Esophagus squamous epithelium (tissue), 5 donors: ENCODE results near the gene GLP2R. TPM values are rescaled to one million over a fixed set of nuclear protein-coding genes. Genes with fewer than 3 reads are reported as not detected.

ENCODE experiments used
- DNase-seq: peaks from one replicate; lab custom pipeline; 2025; lab: John Stamatoyannopoulos, UW
- H3K27ac ChIP-seq, 4 donors: fragments of 200-600 bp; sonication (generic); one replicate each; pipeline ENCODE4 v1.5.1; 2016 to 2019; ENCODE audit warnings: mild to moderate bottlenecking in 1 of 4
- H3K27me3 ChIP-seq, 4 donors: fragments of 200-600 bp; sonication (generic); 1 replicate in 3 of 4; 2 replicates in 1 of 4; pipeline versions ENCODE4 v1.5.1 to v1.6.0; 2017 to 2021; ENCODE audit warnings: antibody characterized with exemption in 1 of 4
- H3K36me3 ChIP-seq, 3 donors: fragments of 200-600 bp; sonication (generic); one replicate each; pipeline ENCODE4 v1.5.1; 2016 to 2019
- H3K4me1 ChIP-seq, 3 donors: fragments of 200-600 bp; sonication (generic); one replicate each; pipeline ENCODE4 v1.5.1; 2017 to 2019
- H3K4me3 ChIP-seq, 4 donors: fragments of 200-600 bp; sonication (generic); 1 replicate in 3 of 4; 2 replicates in 1 of 4; pipeline ENCODE4 v1.5.1; 2016 to 2019; ENCODE audit warnings: mild to moderate bottlenecking in 2 of 4, moderate library complexity in 1 of 4
- H3K9me3 ChIP-seq, 3 donors: fragments of 200-600 bp; sonication (generic); one replicate each; pipeline ENCODE4 v1.5.1; 2016 to 2019
- CTCF ChIP-seq, 6 experiments: fragments of 450-650 bp in 4 of 6; fragments of 200-600 bp in 2 of 6; sonication (generic) in 2 of 6; IDR thresholded peaks; one replicate each; pipeline ENCODE4 v1.5.1; 2016 to 2019; ENCODE audit warnings: antibody characterized with exemption in 6 of 6, mild to moderate bottlenecking in 4 of 6, moderate library complexity in 4 of 6
- POLR2A ChIP-seq, 4 donors: fragments of 450-650 bp; IDR thresholded peaks; one replicate each; pipeline ENCODE4 v1.6.1; 2017; ENCODE audit warnings: antibody characterized with exemption in 4 of 4, mild to moderate bottlenecking in 4 of 4, moderate library complexity in 3 of 4
- WGBS, 2 donors: methylation state at CpG; one replicate each; pipeline ENCODE4 v1.1.5; 2018; 5-methylcytosine and 5-hydroxymethylcytosine counted together
- intact Hi-C: fragments of 100-400 bp; cut with DNase I; formaldehyde crosslinking; loops from one replicate; pipeline ENCODE4 v1.15.0; 2022
- total RNA-seq, 4 donors: library from RNA; depleted of rRNA; stranded (reverse); fragments of >200 nt; gene quantifications; one replicate each; pipeline ENCODE4 v1.1.0, GENCODE V29; 2016
- donor health status: DM: yes; HTN: yes; CAD: no.

The GLP2R gene
- total RNA-seq, 4 donors from 2014 or later: 0.21 to 0.95 (median 0.31) TPM; not detected in 1

GRCh38 chr17:9817086-9817485 is 8.6 kb upstream of the GLP2R start:
- H3K4me1 ChIP-seq: no peaks in the 10 kb centered on the region
- H3K27ac ChIP-seq: no peak overlapping the region
- TF ChIP-seq CTCF (IDR thresholded peaks at IDR 0.05): no peak
- TF ChIP-seq POLR2A (IDR thresholded peaks at IDR 0.05): no peak
- intact Hi-C loops: no loop called here
- H3K4me3 ChIP-seq: no peak overlapping the region
- 44 to 53% methylated on average over 8 of the region's 8 CpGs for WGBS, 2 donors
- DNase-seq: no peak
- H3K9me3 ChIP-seq: no peaks in the 10 kb centered on the region
- H3K36me3 ChIP-seq: no peaks in the 10 kb centered on the region
- no peaks in the 10 kb centered on the region for H3K27me3 ChIP-seq

DNA sequence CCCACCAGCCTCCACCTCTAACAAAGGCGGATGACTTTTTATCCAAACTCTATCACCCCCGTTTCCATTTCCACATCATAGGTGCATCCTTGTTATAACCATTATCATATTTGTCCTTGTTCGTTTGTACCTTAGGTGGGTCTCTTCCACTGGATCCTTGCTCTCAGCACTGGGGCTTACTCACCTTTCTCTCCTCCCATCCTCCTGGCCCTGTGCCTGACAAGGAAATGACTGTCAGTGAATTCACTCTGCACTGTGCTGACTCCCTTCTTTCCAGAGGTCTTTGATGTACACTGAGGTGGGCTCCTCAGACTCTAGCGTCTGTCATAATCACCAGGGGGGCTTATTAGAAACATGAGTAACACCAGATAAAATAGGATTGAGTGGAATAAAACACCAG is 7.0 kb upstream of the GLP2R start:
- intact Hi-C loops: no loop called here
- Histone ChIP-seq H3K36me3 (no peaks in the 10 kb centered on the region), H3K9me3 (no peaks in the 10 kb centered on the region), H3K27me3 (no peaks in the 10 kb centered on the region), H3K4me3 (no peak overlapping the region), H3K4me1 (no peaks in the 10 kb centered on the region), H3K27ac (no peak overlapping the region)
- 55 to 70% methylated on average over 4 of the region's 4 CpGs for WGBS, 2 donors
- no peak for DNase-seq
- TF ChIP-seq CTCF (IDR thresholded peaks at IDR 0.05) (no peak), POLR2A (IDR thresholded peaks at IDR 0.05) (no peak)

DNA sequence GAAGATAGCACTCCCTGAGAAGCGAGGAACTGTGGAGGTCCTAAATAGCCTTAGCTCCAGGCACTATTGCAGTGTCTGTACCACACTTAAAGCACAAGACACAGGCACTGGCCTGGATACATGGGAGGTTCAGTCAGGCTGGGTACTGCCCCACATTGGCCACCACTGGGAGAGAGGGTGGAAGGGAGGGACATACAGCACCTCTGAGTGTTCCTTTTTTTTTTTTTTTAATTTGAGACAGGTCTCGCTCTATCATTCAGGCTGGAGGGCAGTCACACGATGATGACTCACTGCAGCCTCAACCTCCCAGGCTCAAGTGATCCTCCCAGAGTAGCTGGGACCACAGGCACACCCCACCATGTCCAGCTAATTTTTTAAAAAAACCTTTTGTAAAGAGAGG is 5.3 kb upstream of the GLP2R start:
- WGBS, 2 donors: 46 to 54% methylated on average over 3 of the region's 3 CpGs
- no peak for DNase-seq
- no peak overlapping the region for H3K4me3 ChIP-seq

DNA sequence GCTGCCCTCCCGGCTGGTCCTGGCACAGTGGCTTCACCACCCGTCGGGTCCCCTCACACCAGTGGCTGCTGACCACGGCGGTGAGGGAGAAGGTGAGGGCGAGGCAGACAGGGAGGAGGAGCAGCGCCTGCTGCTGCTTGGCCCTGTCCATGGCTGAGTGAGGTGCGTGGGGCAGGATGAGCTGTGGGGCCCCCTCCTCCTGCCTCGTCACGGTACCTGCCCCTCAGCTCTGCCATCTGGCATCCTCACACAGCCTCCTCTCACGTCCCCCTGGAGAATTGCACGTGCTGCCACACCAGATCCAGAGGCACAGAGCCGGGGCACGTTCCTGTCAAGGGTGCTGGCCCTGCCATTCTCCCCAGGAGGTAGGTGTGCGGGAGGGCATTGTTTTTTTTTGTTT is 3.8 kb upstream of the GLP2R start, which contains the start of gene GSG1L2:
TSS of gene GSG1L2 (minus strand) at position 159 of the 400 bp plus-strand sequence. CDS start at position 151, 8 bp downstream.
- 43 to 80% methylated on average over 3 to 8 of the region's 15 CpGs for WGBS, 2 donors
- DNase-seq: no peak

More for the DNA sequence above, 5.3 kb upstream of the GLP2R start:
- intact Hi-C loops: no loop called here
- no peaks in the 10 kb centered on the region for H3K9me3 ChIP-seq
- TF ChIP-seq POLR2A (IDR thresholded peaks at IDR 0.05) (no peak), CTCF (IDR thresholded peaks at IDR 0.05) (no peak)
- H3K4me1 ChIP-seq: no peaks in the 10 kb centered on the region
- no peak overlapping the region for H3K27ac ChIP-seq
- peaks cover 0 to 1% (median 0%) of the 10 kb centered on the region in 4 donors for H3K27me3 ChIP-seq
- no peaks in the 10 kb centered on the region for H3K36me3 ChIP-seq

GRCh38 chr17:9824094-9824493 is 1.6 kb upstream of the GLP2R start:
- WGBS, 2 donors: 28 to 68% methylated on average over 2 to 3 of the region's 4 CpGs
- H3K4me3 ChIP-seq: no peak overlapping the region
- no peaks in the 10 kb centered on the region for H3K9me3 ChIP-seq
- peaks cover 0 to 7% (median 0%) of the 10 kb centered on the region in 4 donors for H3K27me3 ChIP-seq
- no peak overlapping the region for H3K27ac ChIP-seq
- H3K4me1 ChIP-seq: no peaks in the 10 kb centered on the region
- DNase-seq: no peak
- TF ChIP-seq CTCF (IDR thresholded peaks at IDR 0.05) (no peak), POLR2A (IDR thresholded peaks at IDR 0.05) (no peak)
- intact Hi-C loops: no loop called here
- no peaks in the 10 kb centered on the region for H3K36me3 ChIP-seq

More for the DNA sequence above, 3.8 kb upstream of the GLP2R start, which contains the start of gene GSG1L2:
- no peaks in the 10 kb centered on the region for H3K9me3 ChIP-seq
- no peak within 1 kb of the TSS for H3K27ac ChIP-seq
- no peak within 1 kb of the TSS for H3K4me3 ChIP-seq
- peaks cover 0 to 7% (median 0%) of the 10 kb centered on the region in 4 donors for H3K27me3 ChIP-seq
- no peaks in the 10 kb centered on the region for H3K36me3 ChIP-seq
- TF ChIP-seq POLR2A (IDR thresholded peaks at IDR 0.05) (no peak), CTCF (IDR thresholded peaks at IDR 0.05) (no peak)
- intact Hi-C loops: no loop called here
- H3K4me1 ChIP-seq: no peaks in the 10 kb centered on the region
